NCI-H2227 treated with DMSO at 0.1 percent for 48 hours (cell line): ENCODE data around the gene WARS2.

Experiments used
- DNase-seq: peaks from one replicate; lab custom pipeline; 2025; lab: John Stamatoyannopoulos, UW

WARS2 gene

DNA sequence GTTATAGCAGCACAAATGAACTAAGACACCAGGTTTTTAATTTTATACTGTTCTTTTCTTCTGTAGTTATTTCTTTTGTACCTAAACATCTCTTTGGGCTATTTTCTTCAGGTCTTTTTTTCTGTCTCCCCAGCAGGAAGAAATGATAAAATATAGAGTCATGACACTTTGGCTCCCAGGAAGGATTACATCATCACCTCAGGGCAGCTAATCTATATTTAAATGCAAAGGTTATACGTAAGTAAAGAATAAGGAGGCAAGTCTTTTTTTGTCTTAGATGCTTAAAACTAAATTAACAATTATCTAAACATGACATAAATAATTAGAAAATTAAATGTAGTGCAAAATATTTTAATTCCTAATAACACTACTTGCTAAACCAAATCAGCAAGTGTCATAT, 57.0 kb downstream of the WARS2 start:
- DNase-seq: no peak

DNA sequence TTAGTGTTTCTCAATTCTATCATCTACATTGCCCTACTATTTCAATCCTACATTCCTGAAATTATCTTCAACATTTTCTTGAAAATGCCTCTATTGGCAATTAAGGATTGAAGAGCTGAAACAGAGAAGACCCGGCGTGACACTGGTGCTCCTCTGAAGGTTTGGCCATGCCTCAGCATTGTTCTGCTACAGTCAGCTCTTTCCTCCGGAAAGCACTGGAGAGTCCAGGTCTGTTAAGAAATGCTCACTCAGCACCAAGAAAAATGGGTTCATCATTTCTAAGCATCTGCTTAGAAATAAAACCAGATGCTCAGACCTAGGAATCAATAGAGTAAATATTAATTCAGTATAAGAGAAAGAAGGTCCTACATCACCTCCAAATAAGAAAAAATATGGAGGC, 58.8 kb downstream of the WARS2 start:
- DNase-seq: no peak

GRCh38 chr1:119081267-119081666, 59.2 kb downstream of the WARS2 start:
- no peak for DNase-seq

GRCh38 chr1:119080586-119080985, 59.9 kb downstream of the WARS2 start:
- no peak for DNase-seq

DNA sequence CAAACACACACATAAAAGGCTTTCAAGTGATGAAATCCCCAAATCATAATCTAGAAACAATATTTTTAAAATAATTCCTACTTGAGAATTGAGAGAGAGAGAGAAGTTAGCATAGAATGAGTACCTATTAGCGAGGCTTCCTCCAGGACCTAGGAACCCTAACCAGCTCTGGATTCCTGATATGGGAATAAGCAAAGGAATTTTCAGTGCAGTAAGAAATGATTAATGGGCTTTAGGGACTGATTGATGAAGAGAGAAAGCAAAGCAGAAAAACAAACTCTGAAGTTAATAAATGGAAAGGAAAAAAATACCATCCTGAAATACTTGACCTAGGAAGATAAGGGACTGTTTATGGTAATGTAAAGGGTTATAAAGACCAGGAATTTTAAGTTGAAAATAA, 60.6 kb downstream of the WARS2 start:
- DNase-seq: no peak

GRCh38 chr1:119075614-119076013, 64.8 kb downstream of the WARS2 start:
- DNase-seq: no peak

GRCh38 chr1:119071321-119071720, 69.1 kb downstream of the WARS2 start:
- no peak for DNase-seq

DNA sequence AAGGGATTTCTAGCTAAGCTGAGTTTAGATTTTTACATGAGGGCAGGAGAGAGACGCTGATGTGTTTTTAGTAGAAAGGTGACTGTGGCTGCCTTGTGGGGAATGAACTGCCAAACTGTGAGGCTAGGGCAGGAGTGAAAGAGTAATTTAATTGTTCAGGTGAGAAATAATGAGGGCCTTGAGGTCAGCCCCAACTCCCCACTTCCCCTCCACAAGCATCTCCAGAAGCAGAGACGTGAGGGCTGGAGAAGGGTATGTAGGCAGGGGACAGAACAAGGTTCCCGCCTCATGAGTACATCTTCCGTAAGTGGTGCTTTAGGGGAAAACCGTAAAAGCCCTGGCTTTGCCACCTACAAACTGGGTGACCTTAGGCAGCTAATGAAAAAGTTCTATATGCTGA, 70.8 kb downstream of the WARS2 start:
- no peak for DNase-seq

- DNase-seq: no peak
These were observed 72.0 kb downstream of the WARS2 start for GRCh38 chr1:119068427-119068826.

DNA sequence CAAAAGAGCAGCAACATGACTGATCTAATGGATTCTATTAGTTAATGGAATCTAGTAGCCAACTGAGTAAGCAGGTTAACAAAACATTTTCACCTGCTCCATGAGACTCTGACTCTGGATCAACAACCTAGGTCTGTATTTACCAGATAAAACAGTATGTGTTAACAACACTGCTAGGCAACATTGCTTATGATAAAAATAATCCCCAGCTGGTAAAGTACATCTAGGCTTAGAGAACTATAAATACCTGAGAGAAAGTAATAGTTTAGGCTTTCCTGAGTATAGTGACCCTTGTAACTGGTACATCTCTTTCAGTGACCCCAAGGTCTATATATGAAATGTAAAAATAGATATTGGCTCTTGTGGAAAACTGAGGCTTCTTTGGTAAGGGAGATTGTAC, 78.8 kb downstream of the WARS2 start:
- no peak for DNase-seq

DNA sequence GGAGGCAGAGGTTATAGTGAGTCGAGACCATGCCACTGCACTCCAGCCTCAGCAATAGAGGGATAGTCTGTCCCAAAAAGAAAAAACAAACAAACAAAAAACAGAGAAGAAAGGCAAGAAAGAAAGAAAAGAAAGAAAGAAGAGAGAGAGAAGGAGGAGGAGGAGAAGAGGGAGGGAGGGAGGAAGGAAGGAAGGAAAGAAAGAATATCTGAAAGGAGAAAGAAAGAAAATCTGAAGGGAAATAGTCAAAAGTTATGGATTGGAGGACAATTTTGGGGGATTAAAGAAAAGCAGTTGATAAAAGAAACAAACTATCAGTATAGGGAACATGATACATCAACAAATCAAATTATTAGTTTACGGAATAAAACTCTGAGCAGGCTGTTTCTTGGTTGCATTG, 84.9 kb downstream of the WARS2 start:
- no peak for DNase-seq

DNA sequence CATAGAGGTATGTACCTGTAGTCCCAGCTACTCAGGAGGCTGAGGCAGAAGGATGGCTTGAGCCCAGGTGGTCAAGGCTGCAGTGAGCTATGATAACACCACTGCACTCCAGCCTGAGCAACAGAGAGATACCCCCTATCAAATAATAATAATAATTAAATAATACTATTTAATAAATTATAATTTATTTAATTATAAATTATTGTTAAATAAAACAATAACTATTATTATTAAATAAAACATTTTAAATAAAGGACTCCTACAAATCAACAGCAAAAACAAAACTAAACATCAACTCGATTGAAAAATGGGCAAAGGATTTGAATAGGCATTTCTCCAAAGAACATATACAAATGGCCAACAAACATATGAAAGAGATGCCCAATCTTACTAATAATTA, 86.5 kb downstream of the WARS2 start:
- no peak for DNase-seq

DNA sequence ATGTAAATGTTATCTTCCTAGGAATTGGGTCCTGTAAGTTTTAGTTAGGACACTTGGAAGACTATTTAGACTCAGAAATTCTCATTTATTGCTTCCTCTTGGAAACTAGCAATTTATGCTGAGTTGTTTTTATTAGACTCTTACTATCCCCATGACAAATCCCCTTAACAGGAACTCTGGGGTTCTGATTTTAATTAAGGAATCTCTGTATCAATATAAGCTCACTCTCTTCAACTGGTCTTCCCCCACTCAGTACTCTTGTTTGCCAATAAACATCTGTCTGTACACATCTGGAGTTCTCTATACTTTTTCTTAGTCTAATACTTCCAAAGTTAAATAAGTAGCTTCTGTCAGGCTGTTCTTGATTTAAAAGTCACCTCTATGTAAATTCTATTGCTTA, 88.2 kb downstream of the WARS2 start:
- DNase-seq: no peak

- no peak for DNase-seq
These were observed 91.6 kb downstream of the WARS2 start for GRCh38 chr1:119048624-119049404.

GRCh38 chr1:119046785-119047438, 93.5 kb downstream of the WARS2 start:
- no peak for DNase-seq

DNA sequence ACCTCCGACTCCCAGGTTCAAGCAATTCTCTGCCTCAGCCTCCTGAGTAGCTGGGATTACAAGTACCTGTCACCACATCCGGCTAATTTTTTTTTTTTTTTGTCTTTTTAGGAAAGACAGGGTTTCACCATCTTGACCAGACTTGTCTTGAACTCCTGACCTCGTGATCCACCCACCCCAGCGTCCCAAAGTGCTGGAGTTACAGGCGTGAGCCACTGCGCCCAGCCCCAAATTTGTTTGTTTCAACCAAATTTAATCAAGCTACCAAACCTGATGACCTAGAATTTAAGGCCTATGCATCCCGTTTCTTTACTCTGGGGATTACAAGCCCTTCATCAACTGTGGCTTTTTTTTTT, 94.0 kb downstream of the WARS2 start:
- no peak for DNase-seq

GRCh38 chr1:119045096-119045746, 95.2 kb downstream of the WARS2 start:
- no peak for DNase-seq

DNA sequence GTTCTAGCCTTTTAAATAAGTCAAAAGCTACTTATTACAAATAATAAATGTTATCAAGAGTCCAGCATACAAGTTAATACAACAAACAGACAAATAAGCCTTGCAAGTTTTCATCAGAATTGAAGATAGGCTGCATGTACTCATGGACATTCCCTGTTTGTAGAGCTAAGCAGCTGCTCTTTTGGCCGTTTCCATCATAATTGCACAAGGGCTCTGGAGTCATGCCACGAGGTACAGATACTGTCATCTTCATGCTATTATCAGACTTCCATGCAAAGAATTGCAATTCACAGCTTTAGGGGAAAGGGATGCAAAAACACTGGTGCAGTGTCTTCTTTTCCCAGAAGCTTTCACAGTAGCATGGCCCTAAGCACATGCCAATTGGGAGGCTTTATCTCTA, 99.5 kb downstream of the WARS2 start:
- DNase-seq: no peak

DNA sequence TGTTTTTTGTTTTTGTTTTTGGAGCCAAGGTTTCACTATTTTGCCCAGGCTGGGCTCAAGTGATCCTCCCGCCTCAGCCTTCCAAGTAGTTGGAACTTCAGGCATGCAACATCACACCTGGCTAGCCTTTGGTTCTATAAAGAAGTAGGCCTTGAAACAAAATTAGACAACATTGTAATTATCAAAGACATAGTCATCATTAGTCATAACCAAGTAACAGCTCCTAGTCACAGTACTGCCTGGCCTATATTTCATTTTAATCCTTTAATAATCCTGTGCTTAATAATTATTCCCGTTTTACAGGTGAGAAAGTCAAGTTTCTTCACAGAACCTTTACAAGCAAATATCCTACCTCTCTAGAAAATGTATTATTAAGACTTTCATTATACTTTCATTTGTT, 100.0 kb downstream of the WARS2 start:
- no peak for DNase-seq

DNA sequence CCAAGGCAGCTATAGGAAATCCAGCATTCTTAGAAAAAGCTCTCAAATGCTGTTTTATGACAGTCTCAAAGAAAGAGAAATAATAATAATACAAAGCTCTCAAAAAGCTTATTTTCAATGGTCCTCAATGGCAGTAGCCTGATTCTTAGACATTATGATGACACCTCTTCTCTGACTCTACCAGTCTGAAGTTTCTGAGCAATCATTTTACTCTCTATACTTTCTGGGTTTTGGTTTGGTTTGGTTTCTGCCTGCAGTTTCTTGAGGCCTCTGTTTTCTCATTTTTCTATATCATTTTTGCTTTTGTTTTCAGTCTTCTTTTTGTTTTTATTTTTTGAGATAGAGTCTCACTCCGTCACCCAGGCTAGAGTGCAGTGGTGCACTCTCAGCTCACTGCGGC, 102.1 kb downstream of the WARS2 start:
- DNase-seq: no peak

- DNase-seq: no peak
These were observed 106.1 kb downstream of the WARS2 start for GRCh38 chr1:119034359-119034758.

- DNase-seq: no peak
These were observed 107.5 kb downstream of the WARS2 start for GRCh38 chr1:119032986-119033385.

DNA sequence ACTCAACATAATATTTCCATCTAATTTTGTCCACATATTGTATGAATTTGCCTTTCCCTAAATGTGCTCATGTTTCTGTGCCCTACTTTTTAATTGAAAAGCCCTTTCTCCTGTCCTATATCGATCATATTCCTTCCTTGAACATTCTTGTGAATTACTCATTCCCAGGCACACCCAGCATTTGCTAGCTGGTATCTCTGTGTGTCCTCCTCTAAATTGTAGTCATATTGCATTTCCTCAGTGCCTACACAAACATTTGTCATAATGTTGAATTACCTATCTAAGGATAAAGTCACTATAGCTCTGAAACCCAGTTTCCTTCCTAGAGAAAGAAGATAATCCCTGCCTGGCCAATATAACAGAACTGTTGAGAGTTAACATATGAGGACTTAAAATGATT, 112.7 kb downstream of the WARS2 start:
- DNase-seq: no peak

DNA sequence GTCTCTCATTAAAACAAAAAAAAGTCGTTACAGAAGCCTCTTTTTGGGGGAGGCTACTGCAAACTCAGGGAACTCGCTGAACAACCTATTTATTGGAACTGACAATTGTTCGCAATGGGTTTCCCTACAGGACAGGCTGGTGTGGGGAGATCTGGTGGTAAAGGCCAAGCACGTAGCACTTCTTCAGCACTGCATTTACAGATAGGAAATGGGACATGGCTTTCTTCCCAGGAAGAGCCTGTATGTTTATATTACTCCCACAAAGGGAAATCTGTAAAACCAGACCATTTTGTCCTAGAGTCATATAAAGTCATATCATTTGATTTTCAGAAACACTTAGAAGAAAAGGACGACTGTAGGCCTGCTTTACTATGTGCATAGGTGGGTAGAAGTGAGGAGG, 113.5 kb downstream of the WARS2 start:
- DNase-seq: no peak
